Measurements from ENCODE around the gene ARFGEF3. TPM values are rescaled to one million over a fixed set of nuclear protein-coding genes. Genes with fewer than 3 reads are reported as not detected.
"Not testable (repeated sequence)": the region's sequence is repeated elsewhere in the genome, so short reads cannot be mapped to it uniquely, and the experiment has no call there.

ARFGEF3 gene
- total RNA-seq, 2 donors from 2014 or later, result 1.7 to 3.7 TPM

DNA sequence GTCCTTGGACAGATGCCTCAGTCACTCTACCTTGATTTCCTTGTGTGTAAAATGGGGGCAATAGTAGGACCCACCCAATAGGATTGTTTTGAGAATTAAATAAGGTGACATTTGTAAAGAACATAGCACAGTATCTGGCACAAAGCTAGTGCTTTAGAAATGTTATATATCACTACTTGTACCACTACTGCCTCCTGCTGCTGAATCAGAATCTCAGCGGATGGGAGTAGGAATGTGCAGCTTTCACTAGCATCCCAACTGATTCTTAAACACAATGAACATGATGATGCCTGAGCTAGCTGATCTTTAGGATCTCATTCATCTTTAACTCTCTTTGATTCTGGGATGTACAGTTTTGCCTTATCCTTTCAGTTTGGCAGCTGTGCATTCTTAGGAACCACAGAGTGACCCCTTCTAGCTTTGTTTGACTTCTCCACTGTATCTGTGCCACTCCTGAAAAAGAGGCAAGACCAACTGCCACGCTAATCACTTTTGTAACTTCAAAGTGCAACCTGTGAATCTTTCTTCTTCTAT lies 49.4 kb downstream of the ARFGEF3 start:
- H3K27me3 ChIP-seq, result no peaks in the 10 kb centered on the region
- no peaks in the 10 kb centered on the region for H3K9me3 ChIP-seq

DNA sequence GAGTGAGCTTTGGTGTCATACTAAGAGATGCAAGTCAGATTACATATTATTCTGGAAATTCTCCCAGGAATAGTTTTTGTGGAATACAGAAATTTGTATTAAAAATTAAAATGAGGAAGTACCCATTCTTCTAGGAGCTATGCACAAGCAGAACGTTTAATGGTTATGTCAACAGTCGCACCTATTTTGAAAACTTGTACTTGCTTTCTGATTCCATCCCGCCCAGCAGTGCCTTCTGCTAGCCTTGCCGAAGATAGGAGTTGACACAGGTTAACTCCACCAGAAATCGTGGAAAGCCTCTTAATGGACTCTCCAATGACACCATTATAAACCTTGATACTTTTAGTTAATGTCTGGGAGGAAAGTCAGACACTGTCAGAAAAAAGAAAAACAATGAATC lies 49.9 kb downstream of the ARFGEF3 start:
- Histone ChIP-seq H3K36me3 (no peaks in the 10 kb centered on the region), H3K4me3 (no peak overlapping the region), H3K4me1 (no peaks in the 10 kb centered on the region), H3K27me3 (no peaks in the 10 kb centered on the region), H3K27ac (no peak overlapping the region), H3K9me3 (no peaks in the 10 kb centered on the region)
- DNase-seq (ENCODE audit: low spot score), result no peak
- TF ChIP-seq, protein P1, sequence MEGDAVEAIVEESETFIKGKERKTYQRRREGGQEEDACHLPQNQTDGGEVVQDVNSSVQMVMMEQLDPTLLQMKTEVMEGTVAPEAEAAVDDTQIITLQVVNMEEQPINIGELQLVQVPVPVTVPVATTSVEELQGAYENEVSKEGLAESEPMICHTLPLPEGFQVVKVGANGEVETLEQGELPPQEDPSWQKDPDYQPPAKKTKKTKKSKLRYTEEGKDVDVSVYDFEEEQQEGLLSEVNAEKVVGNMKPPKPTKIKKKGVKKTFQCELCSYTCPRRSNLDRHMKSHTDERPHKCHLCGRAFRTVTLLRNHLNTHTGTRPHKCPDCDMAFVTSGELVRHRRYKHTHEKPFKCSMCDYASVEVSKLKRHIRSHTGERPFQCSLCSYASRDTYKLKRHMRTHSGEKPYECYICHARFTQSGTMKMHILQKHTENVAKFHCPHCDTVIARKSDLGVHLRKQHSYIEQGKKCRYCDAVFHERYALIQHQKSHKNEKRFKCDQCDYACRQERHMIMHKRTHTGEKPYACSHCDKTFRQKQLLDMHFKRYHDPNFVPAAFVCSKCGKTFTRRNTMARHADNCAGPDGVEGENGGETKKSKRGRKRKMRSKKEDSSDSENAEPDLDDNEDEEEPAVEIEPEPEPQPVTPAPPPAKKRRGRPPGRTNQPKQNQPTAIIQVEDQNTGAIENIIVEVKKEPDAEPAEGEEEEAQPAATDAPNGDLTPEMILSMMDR (IDR thresholded peaks at IDR 0.05), result no peak

More for the DNA sequence above, 49.4 kb downstream of the ARFGEF3 start:
- DNase-seq (ENCODE audit: low spot score), result no peak
- Histone ChIP-seq H3K36me3 (no peaks in the 10 kb centered on the region), H3K27ac (no peak overlapping the region), H3K4me1 (no peaks in the 10 kb centered on the region), H3K4me3 (no peak overlapping the region)
- TF ChIP-seq, protein P1 (IDR thresholded peaks at IDR 0.05), result no peak

DNA sequence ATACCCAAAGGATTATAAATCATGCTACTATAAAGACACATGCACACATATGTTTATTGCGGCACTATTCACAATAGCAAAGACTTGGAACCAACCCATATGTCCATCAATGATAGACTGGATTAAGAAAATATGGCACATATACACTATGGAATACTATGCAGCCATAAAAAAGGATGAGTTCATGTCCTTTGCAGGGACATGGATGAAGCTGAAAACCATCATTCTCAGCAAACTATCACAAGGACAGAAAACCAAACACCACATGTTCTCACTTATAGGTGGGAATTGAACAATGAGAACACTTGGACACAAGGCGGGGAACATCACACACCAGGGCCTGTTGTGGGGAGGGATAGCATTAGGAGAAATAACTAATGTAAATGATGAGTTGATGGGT lies 50.8 kb downstream of the ARFGEF3 start:
- not testable (repeated sequence) for H3K36me3 ChIP-seq, H3K4me3 ChIP-seq

DNA sequence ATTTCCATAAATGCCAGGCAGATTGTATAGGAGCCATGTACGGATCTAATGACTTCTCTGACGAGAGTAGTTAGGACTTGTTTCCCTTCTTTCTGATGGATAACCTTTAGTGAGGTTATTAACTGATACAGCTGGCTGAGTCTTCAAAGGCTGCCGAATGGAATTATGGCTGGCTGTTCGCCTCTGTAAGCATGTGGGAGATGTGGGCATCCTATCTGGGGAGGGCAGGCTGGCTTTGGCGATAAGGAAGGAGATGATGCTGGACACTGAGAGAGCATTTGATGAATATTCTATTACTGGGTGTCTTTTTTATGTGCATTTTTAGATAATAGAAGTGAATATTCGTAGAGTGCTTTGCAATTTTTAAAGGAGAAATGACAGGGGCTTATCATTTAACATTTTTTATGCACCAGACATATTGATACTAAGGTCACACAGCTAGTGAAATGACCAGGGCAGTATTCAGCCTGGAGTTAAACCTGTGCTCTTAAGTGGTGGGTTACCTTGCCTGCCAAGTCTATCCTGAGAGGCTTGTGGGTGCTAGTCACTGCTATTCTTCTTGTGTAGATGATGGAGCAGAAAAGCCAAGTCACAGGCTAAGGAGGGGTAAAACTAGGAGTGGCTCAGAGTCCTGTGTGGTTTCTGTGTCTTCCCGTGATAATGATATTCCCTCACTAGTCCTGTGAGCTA lies 53.5 kb downstream of the ARFGEF3 start:
- Histone ChIP-seq H3K4me3 (no peak overlapping the region), H3K4me1 (no peaks in the 10 kb centered on the region), H3K9me3 (no peaks in the 10 kb centered on the region), H3K27ac (no peak overlapping the region), H3K36me3 (no peaks in the 10 kb centered on the region), H3K27me3 (no peaks in the 10 kb centered on the region)
- DNase-seq (ENCODE audit: low spot score), result no peak
- TF ChIP-seq, protein P1 (IDR thresholded peaks at IDR 0.05), result no peak

More for the DNA sequence above, 50.8 kb downstream of the ARFGEF3 start:
- H3K27me3 ChIP-seq; H3K4me1 ChIP-seq; H3K9me3 ChIP-seq; DNase-seq (ENCODE audit: low spot score); H3K27ac ChIP-seq: not testable (repeated sequence)

DNA sequence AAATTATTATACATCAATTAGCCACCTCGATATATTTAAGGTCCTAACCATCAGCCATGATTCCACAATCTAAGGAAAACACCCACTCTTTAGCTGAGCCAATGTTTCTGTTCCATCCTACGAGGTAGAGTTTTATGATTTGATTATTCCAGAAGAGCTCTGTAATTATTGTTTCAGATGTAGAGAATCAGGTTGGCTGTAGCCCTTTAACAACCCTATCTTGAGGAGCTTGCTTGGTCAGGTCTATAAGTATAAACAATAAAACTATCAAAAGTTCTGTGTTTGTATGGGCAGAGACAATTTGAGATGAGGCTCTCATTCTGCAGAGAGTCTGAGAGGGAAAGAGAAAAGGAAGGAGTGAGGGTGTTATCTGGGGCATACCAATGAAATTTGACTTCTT lies 56.7 kb downstream of the ARFGEF3 start, which contains the start of gene PBOV1:
PBOV1 (minus strand) TSS at position 43 of the 400 bp plus-strand sequence. CDS start 96 bp downstream, outside the sequence.
- no peaks in the 10 kb centered on the region for H3K27me3 ChIP-seq

DNA sequence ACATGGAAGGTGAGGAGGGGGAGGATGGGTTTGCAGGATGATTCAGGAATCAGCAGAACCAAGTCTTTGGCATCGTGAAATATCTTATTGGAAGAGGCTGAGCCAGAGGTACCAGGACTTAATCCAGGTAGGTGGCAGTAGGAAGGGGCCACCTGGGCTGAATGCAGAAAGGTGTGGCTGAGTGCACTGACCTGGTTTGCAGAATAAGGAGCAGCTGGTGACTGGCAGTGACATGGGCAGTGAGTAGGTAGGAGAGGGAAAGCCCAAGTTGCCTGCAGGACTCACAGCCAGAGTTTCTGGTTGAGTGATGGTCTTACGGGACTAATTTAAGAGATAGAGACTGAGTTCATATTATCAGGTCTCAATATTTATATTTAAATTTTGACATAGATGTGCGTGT lies 57.7 kb downstream of the ARFGEF3 start:
- no peaks in the 10 kb centered on the region for H3K4me1 ChIP-seq
- TF ChIP-seq, protein P1 (IDR thresholded peaks at IDR 0.05), result no peak
- no peaks in the 10 kb centered on the region for H3K9me3 ChIP-seq
- H3K4me3 ChIP-seq, result no peak overlapping the region
- DNase-seq (ENCODE audit: low spot score), result no peak
- H3K36me3 ChIP-seq, result no peaks in the 10 kb centered on the region
- H3K27ac ChIP-seq, result no peak overlapping the region
- H3K27me3 ChIP-seq, result no peaks in the 10 kb centered on the region

More for the DNA sequence above, 56.7 kb downstream of the ARFGEF3 start, which contains the start of gene PBOV1:
- Histone ChIP-seq H3K4me1 (no peaks in the 10 kb centered on the region), H3K27ac (no peak within 1 kb of the TSS), H3K36me3 (no peaks in the 10 kb centered on the region), H3K9me3 (no peaks in the 10 kb centered on the region), H3K4me3 (no peak within 1 kb of the TSS)
- no peak for DNase-seq (ENCODE audit: low spot score)
- TF ChIP-seq, protein P1 (IDR thresholded peaks at IDR 0.05), result no peak

All from right atrium auricular region (tissue), 2 donors.